Activated CD8-positive, alpha-beta T cell treated with anti-CD3 and anti-CD28 coated beads for 36 hours (primary cell): ENCODE measurements around the gene ZBTB22. TPM values are rescaled to one million over a fixed set of nuclear protein-coding genes. Genes with fewer than 3 reads are reported as not detected.

Experiments used
- ATAC-seq: fragments of 200-7000 bp; cut with Tn5 transposase; one replicate; pipeline ENCODE4 v1.10.0; 2021; ENCODE audit warnings: mild to moderate bottlenecking, moderate library complexity
- CTCF ChIA-PET: fragments of 350-600 bp; sonication (Branson Sonifier 250); formaldehyde crosslinking; loops from one replicate; lab custom pipeline; 2021; ENCODE audit warnings: antibody characterized with exemption; lab: Charles Lee
- POLR2A ChIA-PET: fragments of 350-600 bp; sonication (Branson Sonifier 250); formaldehyde crosslinking; loops from one replicate; lab custom pipeline; 2021; ENCODE audit warnings: antibody characterized with exemption; lab: Charles Lee
- DNase-seq: peaks from one replicate; pipeline ENCODE4 v3.0.0-alpha.2; 2020
- H3K27ac Mint-ChIP-seq: one replicate; pipeline ENCODE4 v1.8.0; 2021; ENCODE audit warnings: mild to moderate bottlenecking, mixed read lengths
- H3K27me3 Mint-ChIP-seq: one replicate; pipeline ENCODE4 v1.8.0; 2021; ENCODE audit warnings: mixed read lengths
- H3K36me3 Mint-ChIP-seq: one replicate; pipeline ENCODE4 v1.8.0; 2021; ENCODE audit warnings: low read depth, mixed read lengths
- H3K4me1 Mint-ChIP-seq: one replicate; pipeline ENCODE4 v1.8.0; 2021; ENCODE audit warnings: low read depth, mixed read lengths
- H3K4me3 Mint-ChIP-seq: one replicate; pipeline ENCODE4 v1.8.0; 2021; ENCODE audit warnings: mild to moderate bottlenecking, moderate library complexity, mixed read lengths
- H3K9me3 Mint-ChIP-seq: one replicate; pipeline ENCODE4 v1.8.0; 2021; ENCODE audit warnings: mixed read lengths
- CTCF ChIP-seq: fragments of 200-600 bp; IDR thresholded peaks from one replicate; pipeline ENCODE4 v1.8.0; 2022; ENCODE audit warnings: antibody characterized with exemption, mild to moderate bottlenecking
- intact Hi-C: fragments of 100-400 bp; cut with micrococcal nuclease; formaldehyde crosslinking; loops from one replicate; pipeline ENCODE4 v1.10.0; 2022
- total RNA-seq, 2 experiments: library from RNA; stranded (reverse); gene quantifications; one replicate each; pipeline ENCODE4 v1.2.3, GENCODE V29; 2021

The ZBTB22 gene
- total RNA-seq, 2 experiments from 2014 or later, result 7.2 to 7.5 TPM

- peaks cover 56% of the 10 kb centered on the region for H3K36me3 Mint-ChIP-seq
- POLR2A ChIA-PET, result interaction anchor here (4.8 kb wide), 1 partner anchor 17 kb away, joined by 42 read pairs; the partner anchor contains the start of gene RGL2
- intact Hi-C loops, result no loop called here
Observed at GRCh38 chr6:33314943-33315792, 2.4 kb downstream of the ZBTB22 start.

GRCh38 chr6:33314515-33314942, 3.0 kb downstream of the ZBTB22 start:
- POLR2A ChIA-PET, result interaction anchor here (4.8 to 8.3 kb wide), 2 partner anchors 15 to 17 kb away, joined by 42 to 102 read pairs; partner anchors contain the start of gene RGL2
- Mint-ChIP-seq H3K27ac (peak overlapping the region; percentile 95), H3K36me3 (peaks cover 50% of the 10 kb centered on the region), H3K4me3 (peak overlapping the region; percentile 97), H3K4me1 (peaks cover 58% of the 10 kb centered on the region), H3K9me3 (no peaks in the 10 kb centered on the region), H3K27me3 (no peaks in the 10 kb centered on the region)
- CTCF ChIA-PET, result no interaction called here
- peak; percentile 85 for DNase-seq
- TF ChIP-seq CTCF, result no peak
- ATAC-seq, result peak; percentile 52
- intact Hi-C loops, result no loop called here

More at GRCh38 chr6:33314943-33315792, 2.4 kb downstream of the ZBTB22 start:
- TF ChIP-seq CTCF, result no peak
- ATAC-seq, result no peak
- CTCF ChIA-PET, result no interaction called here
- Mint-ChIP-seq H3K4me3 (peak overlapping the region; percentile 97), H3K4me1 (peaks cover 64% of the 10 kb centered on the region), H3K27ac (peak overlapping the region; percentile 95), H3K27me3 (no peaks in the 10 kb centered on the region), H3K9me3 (no peaks in the 10 kb centered on the region)
- DNase-seq, result no peak

GRCh38 chr6:33313709-33314514, 3.6 kb downstream of the ZBTB22 start, which contains the start of gene TAPBP:
TAPBP (minus strand) TSS chr6:33314078; CDS start chr6:33314041, 37 bp downstream.
- no peak for TF ChIP-seq CTCF
- ChIA-PET CTCF (interaction anchor here (0.6 to 4.1 kb wide), 5 partner anchors 12 to 248 kb away, joined by 3 to 18 read pairs (median 8); partner anchors contain the start of genes B3GALT4 and RGL2), POLR2A (interaction anchor here (0.7 to 8.3 kb wide), 11 partner anchors 9 to 308 kb away, joined by 3 to 102 read pairs (median 7); partner anchors contain the start of genes B3GALT4, ITPR3, PFDN6 and RGL2)
- DNase-seq (peak; percentile 94), ATAC-seq (peak; percentile 60)
- Mint-ChIP-seq H3K36me3 (peaks cover 47% of the 10 kb centered on the region), H3K4me1 (peaks cover 54% of the 10 kb centered on the region), H3K27me3 (no peaks in the 10 kb centered on the region), H3K9me3 (no peaks in the 10 kb centered on the region), H3K4me3 (peak within 1 kb of the TSS; percentile 97), H3K27ac (peak within 1 kb of the TSS; percentile 95)
- intact Hi-C loops, result no loop called here

- no peak for TF ChIP-seq CTCF
- ChIA-PET POLR2A (interaction anchor here (0.7 to 8.3 kb wide), 13 partner anchors 8 to 308 kb away, joined by 3 to 102 read pairs (median 6); partner anchors contain the start of genes B3GALT4, ITPR3, PFDN6 and RGL2), CTCF (interaction anchor here (0.6 to 4.1 kb wide), 6 partner anchors 12 to 249 kb away, joined by 3 to 18 read pairs (median 6); partner anchors contain the start of genes B3GALT4, RGL2, RPS18 and VPS52)
- intact Hi-C loops, result no loop called here
- peak; percentile 7 for ATAC-seq
- Mint-ChIP-seq H3K36me3 (peaks cover 47% of the 10 kb centered on the region), H3K27ac (peak overlapping the region; percentile 95), H3K9me3 (no peaks in the 10 kb centered on the region), H3K4me3 (peak overlapping the region; percentile 97), H3K27me3 (no peaks in the 10 kb centered on the region), H3K4me1 (peaks cover 54% of the 10 kb centered on the region)
- peak; percentile 81 for DNase-seq
Observed at GRCh38 chr6:33313105-33313708, 4.3 kb downstream of the ZBTB22 start.
